Chondrocyte (in vitro differentiated cells): ENCODE results near the gene MTA3. TPM values are rescaled to one million over a fixed set of nuclear protein-coding genes. Genes with fewer than 3 reads are reported as not detected.

Experiments
- DNase-seq: peaks from one replicate; pipeline ENCODE4 v3.0.0; 2021; ENCODE audit warnings: mixed read lengths, low spot score
- H3K27ac Mint-ChIP-seq: one replicate; pipeline ENCODE4 v1.8.0; 2021; ENCODE audit warnings: mild to moderate bottlenecking, moderate library complexity, mixed read lengths; ENCODE audit not compliant: unreplicated experiment
- H3K27me3 Mint-ChIP-seq: 2 replicates; pipeline ENCODE4 v1.8.0; 2021; ENCODE audit warnings: low read depth, mixed read lengths
- H3K36me3 Mint-ChIP-seq: 2 replicates; pipeline ENCODE4 v1.8.0; 2021; ENCODE audit warnings: low read depth, mixed read lengths
- H3K4me1 Mint-ChIP-seq: 2 replicates; pipeline ENCODE4 v1.8.0; 2021; ENCODE audit warnings: low read depth, mild to moderate bottlenecking, mixed read lengths
- H3K4me3 Mint-ChIP-seq: one replicate; pipeline ENCODE4 v1.8.0; 2021; ENCODE audit warnings: mild to moderate bottlenecking, moderate library complexity, mixed read lengths; ENCODE audit not compliant: unreplicated experiment
- H3K9me3 Mint-ChIP-seq: 2 replicates; pipeline ENCODE4 v1.8.0; 2021; ENCODE audit warnings: low read depth, mixed read lengths
- CTCF ChIP-seq: fragments of 200-600 bp; sonication (generic); IDR thresholded peaks from 2 replicates; pipeline ENCODE4 v1.5.0; 2021; ENCODE audit warnings: antibody characterized with exemption, mild to moderate bottlenecking, moderate library complexity
- total RNA-seq: library from RNA; stranded (reverse); gene quantifications from 3 replicates; pipeline ENCODE4 v1.2.1, GENCODE V29; 2021

Gene MTA3
- total RNA-seq, 1 donor from 2014 or later, result 39.3 TPM

- Mint-ChIP-seq H3K9me3 (no peaks in the 10 kb centered on the region), H3K4me3 (no peak overlapping the region), H3K27ac (no peak overlapping the region), H3K27me3 (no peaks in the 10 kb centered on the region), H3K36me3 (peaks cover 11% of the 10 kb centered on the region), H3K4me1 (no peaks in the 10 kb centered on the region)
- no peak for DNase-seq
- TF ChIP-seq CTCF, result no peak
Observed at GRCh38 chr2:42587526-42588117, 19.2 kb downstream of the MTA3 start.

GRCh38 chr2:42588121-42588520 is 19.7 kb downstream of the MTA3 start:
- TF ChIP-seq CTCF, result no peak
- DNase-seq, result no peak
- H3K4me1 Mint-ChIP-seq, result no peaks in the 10 kb centered on the region
- H3K36me3 Mint-ChIP-seq, result peaks cover 9% of the 10 kb centered on the region
- H3K27me3 Mint-ChIP-seq, result no peaks in the 10 kb centered on the region
- H3K27ac Mint-ChIP-seq, result no peak overlapping the region
- H3K4me3 Mint-ChIP-seq, result no peak overlapping the region
- H3K9me3 Mint-ChIP-seq, result no peaks in the 10 kb centered on the region

GRCh38 chr2:42590176-42590575 is 21.7 kb downstream of the MTA3 start:
- Mint-ChIP-seq H3K9me3 (no peaks in the 10 kb centered on the region), H3K4me3 (no peak overlapping the region), H3K27ac (no peak overlapping the region), H3K27me3 (no peaks in the 10 kb centered on the region), H3K4me1 (peaks cover under 1% of the 10 kb centered on the region), H3K36me3 (peaks cover 6% of the 10 kb centered on the region)
- TF ChIP-seq CTCF, result no peak
- DNase-seq, result no peak

GRCh38 chr2:42593282-42593681 is 24.9 kb downstream of the MTA3 start:
- no peak for DNase-seq
- no peak for TF ChIP-seq CTCF
- Mint-ChIP-seq H3K4me1 (peaks cover 6% of the 10 kb centered on the region), H3K27me3 (no peaks in the 10 kb centered on the region), H3K4me3 (no peak overlapping the region), H3K9me3 (no peaks in the 10 kb centered on the region), H3K27ac (no peak overlapping the region), H3K36me3 (peaks cover 5% of the 10 kb centered on the region)

- no peaks in the 10 kb centered on the region for H3K36me3 Mint-ChIP-seq
- no peak overlapping the region for H3K27ac Mint-ChIP-seq
- H3K9me3 Mint-ChIP-seq, result no peaks in the 10 kb centered on the region
- H3K27me3 Mint-ChIP-seq, result no peaks in the 10 kb centered on the region
- TF ChIP-seq CTCF, result peak; percentile 28
- no peak overlapping the region for H3K4me3 Mint-ChIP-seq
- peaks cover 30% of the 10 kb centered on the region for H3K4me1 Mint-ChIP-seq
- no peak for DNase-seq
Observed at GRCh38 chr2:42598656-42599055, 30.2 kb downstream of the MTA3 start.
